Activated naive CD4-positive, alpha-beta T cell treated with anti-CD3 and anti-CD28 coated beads for 36 hours (primary cell): ENCODE data around the gene CAMTA1. TPM values are rescaled to one million over a fixed set of nuclear protein-coding genes. Genes with fewer than 3 reads are reported as not detected.
"Not testable (repeated sequence)": the region's sequence is repeated elsewhere in the genome, so short reads cannot be mapped to it uniquely, and the experiment has no call there.

ENCODE experiments used
- CTCF ChIA-PET: fragments of 350-600 bp; sonication (Branson Sonifier 250); formaldehyde crosslinking; loops from one replicate; lab custom pipeline; 2021; ENCODE audit warnings: antibody characterized with exemption; lab: Charles Lee
- DNase-seq: peaks from one replicate; pipeline ENCODE4 v3.0.0-alpha.2; 2020
- H3K27ac Mint-ChIP-seq: one replicate; pipeline ENCODE4 v1.8.0; 2021; ENCODE audit warnings: mild to moderate bottlenecking, mixed read lengths
- H3K27me3 Mint-ChIP-seq: one replicate; pipeline ENCODE4 v1.8.0; 2021; ENCODE audit warnings: low read depth, mixed read lengths
- H3K36me3 Mint-ChIP-seq: one replicate; pipeline ENCODE4 v1.8.0; 2021; ENCODE audit warnings: low read depth, mixed read lengths
- H3K4me1 Mint-ChIP-seq: one replicate; pipeline ENCODE4 v1.8.0; 2021; ENCODE audit warnings: low read depth, mixed read lengths
- H3K4me3 Mint-ChIP-seq: one replicate; pipeline ENCODE4 v1.8.0; 2021; ENCODE audit warnings: mild to moderate bottlenecking, moderate library complexity, mixed read lengths
- H3K9me3 Mint-ChIP-seq: one replicate; pipeline ENCODE4 v1.8.0; 2021; ENCODE audit warnings: mixed read lengths
- intact Hi-C: fragments of 100-400 bp; cut with micrococcal nuclease; formaldehyde crosslinking; loops from one replicate; pipeline ENCODE4 v1.15.1; 2023
- total RNA-seq, 2 experiments: library from RNA; stranded (reverse); gene quantifications; one replicate each; pipeline ENCODE4 v1.2.3, GENCODE V29; 2021

Gene CAMTA1
- total RNA-seq, 2 experiments from 2014 or later: 61.5 to 70.9 TPM

GRCh38 chr1:7152655-7153054, 367.4 kb downstream of the CAMTA1 start:
- Mint-ChIP-seq H3K36me3 (no peaks in the 10 kb centered on the region), H3K4me3 (no peak overlapping the region), H3K27me3 (peaks cover 4% of the 10 kb centered on the region), H3K27ac (no peak overlapping the region), H3K4me1 (no peaks in the 10 kb centered on the region), H3K9me3 (no peaks in the 10 kb centered on the region)
- intact Hi-C loops: no loop called here
- CTCF ChIA-PET: interaction anchor here (0.7 kb wide), 1 partner anchor 83 kb away, joined by 4 read pairs; no protein-coding TSS in a partner anchor
- no peak for DNase-seq

GRCh38 chr1:7153464-7153863, 368.2 kb downstream of the CAMTA1 start:
- CTCF ChIA-PET: interaction anchor here (0.7 kb wide), 1 partner anchor 84 kb away, joined by 4 read pairs; no protein-coding TSS in a partner anchor
- H3K4me1 Mint-ChIP-seq: no peaks in the 10 kb centered on the region
- intact Hi-C loops: no loop called here

GRCh38 chr1:7159116-7159781, 374.0 kb downstream of the CAMTA1 start:
- Mint-ChIP-seq H3K9me3 (no peaks in the 10 kb centered on the region), H3K27me3 (peaks cover 2% of the 10 kb centered on the region), H3K4me1 (no peaks in the 10 kb centered on the region), H3K36me3 (no peaks in the 10 kb centered on the region), H3K27ac (no peak overlapping the region), H3K4me3 (no peak overlapping the region)
- intact Hi-C loops: no loop called here
- CTCF ChIA-PET: no interaction called here
- no peak for DNase-seq

More at GRCh38 chr1:7153464-7153863, 368.2 kb downstream of the CAMTA1 start:
- no peak for DNase-seq
- Mint-ChIP-seq H3K9me3 (no peaks in the 10 kb centered on the region), H3K36me3 (no peaks in the 10 kb centered on the region), H3K4me3 (no peak overlapping the region), H3K27ac (no peak overlapping the region), H3K27me3 (peaks cover 4% of the 10 kb centered on the region)

- DNase-seq, H3K4me1 Mint-ChIP-seq, H3K27ac Mint-ChIP-seq, H3K4me3 Mint-ChIP-seq, intact Hi-C loops, CTCF ChIA-PET, H3K9me3 Mint-ChIP-seq, H3K36me3 Mint-ChIP-seq: not testable (repeated sequence)
- peaks cover 20% of the 10 kb centered on the region for H3K27me3 Mint-ChIP-seq
Measured at GRCh38 chr1:7168554-7168953, 383.3 kb downstream of the CAMTA1 start.

GRCh38 chr1:7171168-7171567, 385.9 kb downstream of the CAMTA1 start:
- Mint-ChIP-seq H3K27me3 (peaks cover 28% of the 10 kb centered on the region), H3K27ac (no peak overlapping the region), H3K4me3 (no peak overlapping the region), H3K4me1 (no peaks in the 10 kb centered on the region), H3K36me3 (no peaks in the 10 kb centered on the region), H3K9me3 (no peaks in the 10 kb centered on the region)
- CTCF ChIA-PET: no interaction called here
- intact Hi-C loops: no loop called here
- no peak for DNase-seq

GRCh38 chr1:7171574-7171973, 386.3 kb downstream of the CAMTA1 start:
- DNase-seq: no peak
- H3K4me3 Mint-ChIP-seq: no peak overlapping the region
- no peaks in the 10 kb centered on the region for H3K9me3 Mint-ChIP-seq
- intact Hi-C loops: no loop called here
- H3K27ac Mint-ChIP-seq: no peak overlapping the region
- H3K36me3 Mint-ChIP-seq: no peaks in the 10 kb centered on the region
- peaks cover 30% of the 10 kb centered on the region for H3K27me3 Mint-ChIP-seq
- CTCF ChIA-PET: no interaction called here
- no peaks in the 10 kb centered on the region for H3K4me1 Mint-ChIP-seq

- H3K9me3 Mint-ChIP-seq: peaks cover 7% of the 10 kb centered on the region
- H3K4me3 Mint-ChIP-seq: no peak overlapping the region
- CTCF ChIA-PET: no interaction called here
- no peak for DNase-seq
- intact Hi-C loops: no loop called here
- no peaks in the 10 kb centered on the region for H3K4me1 Mint-ChIP-seq
- peaks cover 38% of the 10 kb centered on the region for H3K27me3 Mint-ChIP-seq
- no peaks in the 10 kb centered on the region for H3K36me3 Mint-ChIP-seq
- no peak overlapping the region for H3K27ac Mint-ChIP-seq
Measured at GRCh38 chr1:7172804-7173203, 387.6 kb downstream of the CAMTA1 start.

GRCh38 chr1:7174561-7174960, 389.3 kb downstream of the CAMTA1 start:
- no peak for DNase-seq
- Mint-ChIP-seq H3K27ac (no peak overlapping the region), H3K4me3 (no peak overlapping the region), H3K36me3 (no peaks in the 10 kb centered on the region), H3K27me3 (peaks cover 42% of the 10 kb centered on the region), H3K4me1 (no peaks in the 10 kb centered on the region), H3K9me3 (peaks cover 9% of the 10 kb centered on the region)
- intact Hi-C loops: no loop called here
- CTCF ChIA-PET: no interaction called here

GRCh38 chr1:7174980-7175906, 390.0 kb downstream of the CAMTA1 start:
- Mint-ChIP-seq H3K27me3 (peaks cover 43% of the 10 kb centered on the region), H3K9me3 (peaks cover 14% of the 10 kb centered on the region), H3K4me1 (no peaks in the 10 kb centered on the region), H3K36me3 (no peaks in the 10 kb centered on the region), H3K4me3 (no peak overlapping the region), H3K27ac (no peak overlapping the region)
- intact Hi-C loops: no loop called here
- DNase-seq: no peak
- CTCF ChIA-PET: no interaction called here

- DNase-seq: no peak
- Mint-ChIP-seq H3K9me3 (peaks cover 14% of the 10 kb centered on the region), H3K4me1 (no peaks in the 10 kb centered on the region), H3K4me3 (no peak overlapping the region), H3K27me3 (peaks cover 32% of the 10 kb centered on the region), H3K27ac (no peak overlapping the region), H3K36me3 (no peaks in the 10 kb centered on the region)
- intact Hi-C loops: no loop called here
- CTCF ChIA-PET: no interaction called here
Measured at GRCh38 chr1:7177021-7177420, 391.8 kb downstream of the CAMTA1 start.

- Mint-ChIP-seq H3K27me3 (peaks cover 29% of the 10 kb centered on the region), H3K4me3 (no peak overlapping the region), H3K27ac (no peak overlapping the region), H3K36me3 (no peaks in the 10 kb centered on the region), H3K4me1 (no peaks in the 10 kb centered on the region), H3K9me3 (peaks cover 14% of the 10 kb centered on the region)
- intact Hi-C loops: no loop called here
- CTCF ChIA-PET: no interaction called here
- DNase-seq: no peak
Measured at GRCh38 chr1:7177438-7178146, 392.3 kb downstream of the CAMTA1 start.

GRCh38 chr1:7178336-7178735, 393.1 kb downstream of the CAMTA1 start:
- CTCF ChIA-PET: no interaction called here
- H3K4me1 Mint-ChIP-seq: no peaks in the 10 kb centered on the region
- no peak overlapping the region for H3K4me3 Mint-ChIP-seq
- H3K9me3 Mint-ChIP-seq: peaks cover 14% of the 10 kb centered on the region
- no peak for DNase-seq
- peaks cover 24% of the 10 kb centered on the region for H3K27me3 Mint-ChIP-seq
- intact Hi-C loops: no loop called here
- H3K36me3 Mint-ChIP-seq: no peaks in the 10 kb centered on the region
- H3K27ac Mint-ChIP-seq: no peak overlapping the region
